ENCODE measurements around the gene SPRR2F. TPM values are rescaled to one million over a fixed set of nuclear protein-coding genes. Genes with fewer than 3 reads are reported as not detected.
"Not testable (repeated sequence)": the region's sequence is repeated elsewhere in the genome, so short reads cannot be mapped to it uniquely, and the experiment has no call there.

SPRR2F gene
- total and polyA plus RNA-seq, 10 donors: not detected

- Histone ChIP-seq H3K27me3 (replicated peaks in 1 of 7) (peaks cover 0 to 19% (median 0%) of the 10 kb centered on the region in 7 donors), H3K27ac (no peak overlapping the region), H3K4me3 (no peak overlapping the region), H3K9me3 (no peaks in the 10 kb centered on the region), H3K4me1 (no peaks in the 10 kb centered on the region), H3K36me3 (no peaks in the 10 kb centered on the region)
- TF ChIP-seq POLR2AphosphoS5 (IDR thresholded peaks at IDR 0.05) (no peak), POLR2A (IDR thresholded peaks at IDR 0.05) (no peak)
- TF ChIP-seq, protein P1, sequence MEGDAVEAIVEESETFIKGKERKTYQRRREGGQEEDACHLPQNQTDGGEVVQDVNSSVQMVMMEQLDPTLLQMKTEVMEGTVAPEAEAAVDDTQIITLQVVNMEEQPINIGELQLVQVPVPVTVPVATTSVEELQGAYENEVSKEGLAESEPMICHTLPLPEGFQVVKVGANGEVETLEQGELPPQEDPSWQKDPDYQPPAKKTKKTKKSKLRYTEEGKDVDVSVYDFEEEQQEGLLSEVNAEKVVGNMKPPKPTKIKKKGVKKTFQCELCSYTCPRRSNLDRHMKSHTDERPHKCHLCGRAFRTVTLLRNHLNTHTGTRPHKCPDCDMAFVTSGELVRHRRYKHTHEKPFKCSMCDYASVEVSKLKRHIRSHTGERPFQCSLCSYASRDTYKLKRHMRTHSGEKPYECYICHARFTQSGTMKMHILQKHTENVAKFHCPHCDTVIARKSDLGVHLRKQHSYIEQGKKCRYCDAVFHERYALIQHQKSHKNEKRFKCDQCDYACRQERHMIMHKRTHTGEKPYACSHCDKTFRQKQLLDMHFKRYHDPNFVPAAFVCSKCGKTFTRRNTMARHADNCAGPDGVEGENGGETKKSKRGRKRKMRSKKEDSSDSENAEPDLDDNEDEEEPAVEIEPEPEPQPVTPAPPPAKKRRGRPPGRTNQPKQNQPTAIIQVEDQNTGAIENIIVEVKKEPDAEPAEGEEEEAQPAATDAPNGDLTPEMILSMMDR (IDR thresholded peaks at IDR 0.05 in 8 of 11, conservative IDR thresholded peaks at IDR 0.05 in 3 of 11): no peak
- WGBS, 5 donors: 78 to 89% (median 86%) methylated on average over 3 of the region's 3 CpGs
- no peak for DNase-seq
- intact Hi-C loops (cut with DNase I; ENCODE audit: low total_unique reads): no loop called here
Observed at GRCh38 chr1:153141377-153141776, 28.1 kb upstream of the SPRR2F start.

DNA sequence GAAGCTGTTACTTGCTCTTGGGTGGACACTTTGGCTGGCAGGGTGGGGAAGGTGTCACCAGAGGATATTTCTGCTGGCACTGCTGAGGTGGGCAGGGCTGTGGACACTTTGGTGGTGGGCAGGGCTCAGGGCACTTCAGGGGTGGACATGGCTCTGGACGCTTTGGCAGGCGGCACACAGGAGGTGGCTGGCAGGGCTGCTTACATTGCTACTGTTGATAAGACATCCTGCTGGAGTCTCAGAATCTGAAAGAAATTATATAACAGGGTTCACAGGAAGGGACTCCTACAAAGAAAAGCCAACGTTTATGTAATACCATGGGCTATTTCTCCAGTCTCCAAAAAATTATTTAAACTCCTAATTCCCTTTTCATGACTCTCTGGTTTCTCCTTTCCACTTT is 27.2 kb upstream of the SPRR2F start:
- Histone ChIP-seq H3K4me1 (no peaks in the 10 kb centered on the region), H3K9me3 (no peaks in the 10 kb centered on the region), H3K27me3 (replicated peaks in 1 of 7) (peaks cover 0 to 16% (median 0%) of the 10 kb centered on the region in 7 donors), H3K27ac (no peak overlapping the region), H3K4me3 (no peak overlapping the region), H3K36me3 (no peaks in the 10 kb centered on the region)
- no peak for DNase-seq
- intact Hi-C loops (cut with DNase I; ENCODE audit: low total_unique reads): no loop called here
- WGBS, 5 donors: 55 to 64% (median 61%) methylated on average over 3 of the region's 3 CpGs
- TF ChIP-seq, protein P1 (IDR thresholded peaks at IDR 0.05 in 8 of 11, conservative IDR thresholded peaks at IDR 0.05 in 3 of 11): no peak
- TF ChIP-seq POLR2AphosphoS5 (IDR thresholded peaks at IDR 0.05) (no peak), POLR2A (IDR thresholded peaks at IDR 0.05) (no peak)

- Histone ChIP-seq H3K27me3 (replicated peaks in 1 of 7) (peaks cover 0 to 38% (median 0%) of the 10 kb centered on the region in 7 donors), H3K4me3 (no peak overlapping the region), H3K27ac (no peak overlapping the region), H3K36me3 (no peaks in the 10 kb centered on the region), H3K4me1 (no peaks in the 10 kb centered on the region), H3K9me3 (no peaks in the 10 kb centered on the region)
- 58 to 93% (median 60%) methylated on average over 1 to 2 of the region's 2 CpGs for WGBS, 5 donors
- no peak for TF ChIP-seq POLR2A (IDR thresholded peaks at IDR 0.05)
- no peak for TF ChIP-seq POLR2AphosphoS5 (IDR thresholded peaks at IDR 0.05)
- TF ChIP-seq, protein P1 (IDR thresholded peaks at IDR 0.05 in 8 of 11, conservative IDR thresholded peaks at IDR 0.05 in 3 of 11): no peak
- intact Hi-C loops (cut with DNase I; ENCODE audit: low total_unique reads): no loop called here
- DNase-seq: no peak
Observed at GRCh38 chr1:153133743-153134142, 20.4 kb upstream of the SPRR2F start.

GRCh38 chr1:153133267-153133666 is 20.0 kb upstream of the SPRR2F start:
- no peaks in the 10 kb centered on the region for H3K9me3 ChIP-seq
- no peaks in the 10 kb centered on the region for H3K36me3 ChIP-seq
- no peak overlapping the region for H3K27ac ChIP-seq
- peaks cover 0 to 38% (median 0%) of the 10 kb centered on the region in 7 donors for H3K27me3 ChIP-seq (replicated peaks in 1 of 7)
- 72 to 93% (median 82%) methylated on average over 1 of the region's 1 CpG for WGBS, 5 donors
- TF ChIP-seq, protein P1 (IDR thresholded peaks at IDR 0.05 in 8 of 11, conservative IDR thresholded peaks at IDR 0.05 in 3 of 11): no peak
- no peak for TF ChIP-seq POLR2A (IDR thresholded peaks at IDR 0.05)
- no peak for TF ChIP-seq POLR2AphosphoS5 (IDR thresholded peaks at IDR 0.05)
- H3K4me3 ChIP-seq: no peak overlapping the region
- no peak for DNase-seq
- no peaks in the 10 kb centered on the region for H3K4me1 ChIP-seq
- intact Hi-C loops (cut with DNase I; ENCODE audit: low total_unique reads): no loop called here

DNA sequence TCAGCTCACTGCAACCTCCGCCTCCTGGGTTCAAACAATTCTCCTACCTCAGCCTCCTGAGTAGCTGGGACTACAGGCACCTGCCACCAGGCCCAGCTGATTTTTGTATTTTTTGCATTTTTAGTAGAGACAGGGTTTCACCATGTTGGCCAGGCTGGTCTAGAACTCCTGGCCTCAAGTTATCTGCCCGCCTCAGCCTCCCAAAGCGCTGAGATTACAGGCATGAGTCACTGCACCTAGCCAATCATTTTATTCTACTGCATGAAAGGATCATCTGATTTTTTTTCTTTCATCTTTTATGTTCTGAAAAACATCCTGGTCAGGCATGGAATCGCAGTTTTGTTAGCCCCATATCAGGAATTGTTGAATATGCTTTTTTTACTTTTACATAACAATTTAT is 15.4 kb upstream of the SPRR2F start:
- H3K4me1 ChIP-seq; H3K4me3 ChIP-seq; intact Hi-C loops (cut with DNase I; ENCODE audit: low total_unique reads); H3K36me3 ChIP-seq; DNase-seq; H3K27ac ChIP-seq: not testable (repeated sequence)
- 91 to 93% (median 93%) methylated on average over 4 of the region's 4 CpGs for WGBS, 5 donors
- H3K27me3 ChIP-seq (replicated peaks in 1 of 7): peaks cover 0 to 31% (median 0%) of the 10 kb centered on the region in 7 donors
- peaks cover 4 to 28% (median 18%) of the 10 kb centered on the region in 8 donors for H3K9me3 ChIP-seq
